Endothelial cell of umbilical vein (primary cell): ENCODE results near the gene NFKB1. TPM values are rescaled to one million over a fixed set of nuclear protein-coding genes. Genes with fewer than 3 reads are reported as not detected.

Experiments
- BruUV-seq: library from RNA; stranded (reverse); fragments of 400-500 nt; replicated peaks from 2 replicates; lab custom pipeline; 2021; lab: Mats Ljungman, UMichigan
- CTCF ChIA-PET: fragments of 300-600, 350-600 bp; sonication (Branson Sonifier 250); formaldehyde crosslinking; loops from one replicate; lab custom pipeline; 2021; ENCODE audit warnings: antibody characterized with exemption, inconsistent platforms; lab: Charles Lee
- POLR2A ChIA-PET: fragments of 300-600, 350-600 bp; sonication (Branson Sonifier 250); formaldehyde crosslinking; loops from one replicate; lab custom pipeline; 2021; ENCODE audit warnings: antibody characterized with exemption, inconsistent platforms; lab: Charles Lee
- DNase-seq: peaks from one replicate; pipeline ENCODE4 v3.0.0-alpha.2; 2011; ENCODE audit warnings: low read depth, low spot score
- FAIRE-seq: peaks from 2 replicates; lab custom pipeline; 2011; peaks lifted over from hg19 to GRCh38; lab: Jason Lieb, UNC
- H2AFZ ChIP-seq: 2 replicates; pipeline ENCODE4 v1.6.0; 2012; ENCODE audit warnings: low read depth, low read length, control low read depth, inconsistent platforms
- H3K27ac ChIP-seq: 2 replicates; pipeline ENCODE4 v1.5.1; 2011; ENCODE audit warnings: low read depth, mild to moderate bottlenecking, control low read depth, low read length, moderate library complexity; ENCODE audit not compliant: insufficient read depth
- H3K27me3 ChIP-seq, 2 experiments: 2 replicates each; pipeline versions ENCODE4 v1.6.0 to v1.6.1; 2011; ENCODE audit warnings: low read length in 2 of 2, mixed read lengths in 1 of 2; ENCODE audit not compliant: control insufficient read depth in 2 of 2, insufficient read depth in 2 of 2
- H3K36me3 ChIP-seq, 2 experiments: 2 replicates in 1 of 2; 3 replicates in 1 of 2; pipeline ENCODE4 v1.5.1; 2011; ENCODE audit warnings: low read length in 2 of 2, mild to moderate bottlenecking in 1 of 2, moderate library complexity in 1 of 2; ENCODE audit not compliant: control insufficient read depth in 2 of 2, insufficient read depth in 2 of 2; ENCODE audit errors: extremely low read depth in 1 of 2
- H3K4me1 ChIP-seq: 3 replicates; pipeline ENCODE4 v1.5.1; 2011; ENCODE audit warnings: mild to moderate bottlenecking, low read length; ENCODE audit not compliant: control insufficient read depth, insufficient read depth; ENCODE audit errors: extremely low read depth
- H3K4me2 ChIP-seq: 2 replicates; pipeline ENCODE4 v1.6.1; 2011; ENCODE audit warnings: low read length, control low read depth, mixed read lengths; ENCODE audit not compliant: insufficient read depth
- H3K4me3 ChIP-seq, 3 experiments: fragments of 200-600 bp in 1 of 3; sonication (generic), shearing (Covaris generic) in 1 of 3; replicated peaks in 1 of 3; 2 replicates each; pipeline ENCODE4 v1.5.1; 2011 to 2016; ENCODE audit warnings: control low read depth in 3 of 3, low read length in 3 of 3, mild to moderate bottlenecking in 2 of 3, inconsistent platforms in 1 of 3, low read depth in 1 of 3, moderate library complexity in 1 of 3; ENCODE audit not compliant: insufficient read depth in 1 of 3
- H3K79me2 ChIP-seq: 2 replicates; pipeline ENCODE4 v1.6.0; 2012; ENCODE audit warnings: low read length, inconsistent platforms; ENCODE audit not compliant: control insufficient read depth, insufficient read depth
- H3K9ac ChIP-seq: replicated peaks from 2 replicates; pipeline ENCODE3; 2011; ENCODE audit warnings: low read length, control low read depth; ENCODE audit not compliant: insufficient read depth; ENCODE audit errors: extremely low read depth
- H3K9me1 ChIP-seq: replicated peaks from 3 replicates; pipeline ENCODE4 v1.6.0; 2011; ENCODE audit warnings: mild to moderate bottlenecking, low read length; ENCODE audit not compliant: control insufficient read depth, insufficient read depth; ENCODE audit errors: extremely low read depth
- H3K9me3 ChIP-seq: replicated peaks from 2 replicates; pipeline ENCODE4 v1.5.1; 2012; ENCODE audit warnings: low read length, inconsistent platforms; ENCODE audit not compliant: control insufficient read depth, insufficient read depth
- H4K20me1 ChIP-seq: replicated peaks from 2 replicates; pipeline ENCODE3; 2011; ENCODE audit warnings: mild to moderate bottlenecking, low read length; ENCODE audit not compliant: control insufficient read depth, insufficient read depth; ENCODE audit errors: extremely low read depth
- EZH2 ChIP-seq: IDR thresholded peaks from 2 replicates; pipeline ENCODE4 v1.6.1; 2012; ENCODE audit warnings: borderline replicate concordance, low read depth, mild to moderate bottlenecking, moderate library complexity, low read length, inconsistent platforms; ENCODE audit not compliant: severe bottlenecking
- FOS ChIP-seq: IDR thresholded peaks from 2 replicates; pipeline ENCODE4 v1.6.1; 2011; ENCODE audit warnings: mild to moderate bottlenecking, low read length, moderate library complexity, borderline replicate concordance; ENCODE audit not compliant: insufficient read depth
- GATA2 ChIP-seq: IDR thresholded peaks from 2 replicates; pipeline ENCODE4 v1.7.0; 2011; ENCODE audit warnings: low read depth, mild to moderate bottlenecking, moderate library complexity, mixed read lengths, low read length; ENCODE audit not compliant: insufficient read length, insufficient read depth
- JUN ChIP-seq: IDR thresholded peaks from 2 replicates; pipeline ENCODE4 v1.6.1; 2011; ENCODE audit warnings: borderline replicate concordance, low read depth; ENCODE audit not compliant: insufficient read length, insufficient read depth
- MYC ChIP-seq: IDR thresholded peaks from one replicate; pipeline ENCODE4 v1.6.1; 2011; ENCODE audit warnings: mild to moderate bottlenecking, low read depth, low read length
- POLR2A ChIP-seq: IDR thresholded peaks from 2 replicates; pipeline ENCODE4 v1.6.1; 2012; ENCODE audit warnings: low read depth, mild to moderate bottlenecking, control low read depth, low read length
- POLR2AphosphoS5 ChIP-seq: IDR thresholded peaks from 2 replicates; pipeline ENCODE4 v1.6.1; 2012; ENCODE audit warnings: low read depth, mild to moderate bottlenecking, control low read depth, low read length, moderate library complexity; ENCODE audit not compliant: insufficient read depth
- dilution Hi-C: fragments of 300-500 bp; cut with MboI; formaldehyde crosslinking; loops from one replicate; pipeline ENCODE4 v1.15.0; 2019; ENCODE audit warnings: low sequenced_read_pairs; ENCODE audit not compliant: extremely low pct_ligation_motif_present
- intact Hi-C: fragments of 100-400 bp; cut with micrococcal nuclease; formaldehyde crosslinking; loops from one replicate; pipeline ENCODE4 v1.10.0; 2022
- polyA plus RNA-seq, 4 experiments: library from polyadenylated mRNA; depleted of rRNA in 3 of 4; stranded (reverse) in 3 of 4; unstranded in 1 of 4; fragments of >200 nt; gene quantifications; 2 replicates each; pipeline versions ENCODE4 v1.2.1 to v1.2.3, GENCODE V29; 2011 to 2012; ENCODE audit warnings: missing spikeins in 1 of 4
- total RNA-seq: library from RNA; stranded (reverse); gene quantifications from 2 replicates; pipeline ENCODE4 v1.2.3, GENCODE V29; 2021
- TF ChIP-seq, protein P1 (sequence below), 2 donors: IDR thresholded peaks; 1 replicate in 1 of 2; 2 replicates in 1 of 2; pipeline ENCODE4 v1.5.1; 2011; ENCODE audit warnings: low read length in 2 of 2, mild to moderate bottlenecking in 2 of 2, moderate library complexity in 2 of 2, control low read depth in 1 of 2, inconsistent platforms in 1 of 2, low read depth in 1 of 2; ENCODE audit not compliant: insufficient read depth in 1 of 2; ENCODE audit errors: extremely low read depth in 1 of 2
- TF ChIP-seq, protein P2 (sequence below): IDR thresholded peaks from 2 replicates; pipeline ENCODE4 v1.6.1; 2011; ENCODE audit not compliant: insufficient read depth, insufficient read length

The NFKB1 gene
- total and polyA plus RNA-seq, 2 donors (not counting 3 experiments of a cell fraction or from before 2014, with no cell fraction given): 21.3 to 41.4 TPM

DNA sequence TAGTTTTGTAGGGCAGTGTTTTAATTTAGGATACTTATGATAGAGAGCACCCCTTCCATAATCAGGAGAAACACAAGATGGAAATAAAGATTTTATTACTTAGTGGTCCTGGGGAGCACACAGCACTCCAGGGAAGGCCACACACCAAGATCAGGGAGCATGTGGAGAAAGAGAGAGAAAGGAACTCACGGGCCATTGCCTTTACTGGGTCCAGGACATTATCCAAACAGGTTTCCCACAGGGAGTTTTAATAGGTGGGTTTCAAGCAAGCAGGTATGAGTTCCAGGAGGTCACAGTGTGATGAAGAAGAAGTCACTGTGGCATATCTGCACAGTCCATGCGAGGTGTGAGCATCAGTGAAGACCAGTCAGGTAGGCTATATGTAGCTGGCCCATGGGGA is 46.8 kb downstream of the NFKB1 start:
- TF ChIP-seq JUN (no peak), POLR2AphosphoS5 (no peak), EZH2 (no peak)
- Histone ChIP-seq H3K36me3 (no peaks in the 10 kb centered on the region), H4K20me1 (no peaks in the 10 kb centered on the region), H3K27me3 (no peaks in the 10 kb centered on the region), H2AFZ (no peak overlapping the region), H3K9me3 (no peaks in the 10 kb centered on the region), H3K4me3 (no peak overlapping the region), H3K4me2 (no peak overlapping the region), H3K27ac (no peak overlapping the region), H3K4me1 (peaks cover 12% of the 10 kb centered on the region), H3K9me1 (no peaks in the 10 kb centered on the region), H3K79me2 (no peaks in the 10 kb centered on the region), H3K9ac (no peak overlapping the region)
- intact Hi-C loops: no loop called here
- BruUV-seq: no TSS peak
- ChIA-PET CTCF (interaction anchor here (0.8 to 2.8 kb wide), 2 partner anchors 8 to 10 kb away, joined by 3 to 6 read pairs; no protein-coding TSS in a partner anchor), POLR2A (no interaction called here)
- dilution Hi-C loops: no loop called here
- DNase-seq (no peak), FAIRE-seq (no peak)

DNA sequence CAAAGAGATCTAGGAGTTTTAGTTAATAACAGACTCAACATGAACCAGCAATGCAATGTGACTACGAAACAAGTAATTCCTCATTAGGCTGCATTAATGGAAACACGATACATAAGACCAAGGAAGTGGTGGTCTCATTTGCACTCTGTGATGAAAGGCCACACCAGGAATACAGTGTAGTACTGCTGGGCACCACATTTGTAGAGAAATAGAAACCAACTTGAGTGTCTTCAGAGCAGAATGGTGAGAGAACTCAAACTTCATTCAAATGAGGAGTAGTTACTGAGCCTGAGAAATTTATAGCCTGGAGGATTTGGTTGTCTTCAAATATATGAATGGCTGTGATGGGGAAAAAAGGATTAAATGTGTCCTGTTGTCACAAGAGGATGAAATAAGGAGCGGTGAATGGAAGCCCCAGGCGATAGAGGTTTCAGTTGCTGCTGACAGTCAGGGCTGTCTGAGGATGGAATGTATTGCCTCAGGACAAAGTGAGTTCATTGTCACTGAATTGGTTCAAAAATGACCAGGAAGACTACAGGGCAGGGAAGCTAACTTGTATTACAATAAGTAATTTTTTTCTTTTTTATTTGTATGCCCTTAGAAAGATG is 50.9 kb downstream of the NFKB1 start:
- Histone ChIP-seq H3K36me3 (no peaks in the 10 kb centered on the region), H3K4me1 (peaks cover 18% of the 10 kb centered on the region), H3K79me2 (no peaks in the 10 kb centered on the region), H3K4me3 (no peak overlapping the region), H3K27me3 (no peaks in the 10 kb centered on the region), H4K20me1 (no peaks in the 10 kb centered on the region), H3K27ac (peak overlapping the region; percentile 40), H3K9me3 (no peaks in the 10 kb centered on the region), H3K4me2 (no peak overlapping the region), H3K9me1 (no peaks in the 10 kb centered on the region), H3K9ac (no peak overlapping the region), H2AFZ (no peak overlapping the region)
- dilution Hi-C loops (no loop called here), intact Hi-C loops (no loop called here)
- ChIA-PET POLR2A (no interaction called here), CTCF (interaction anchor here (1.1 to 1.3 kb wide), 2 partner anchors 15 to 16 kb away, joined by 3 read pairs; no protein-coding TSS in a partner anchor)
- DNase-seq (no peak), FAIRE-seq (no peak)
- TF ChIP-seq MYC (no peak), POLR2AphosphoS5 (no peak), EZH2 (no peak), GATA2 (no peak), POLR2A (no peak), JUN (no peak), FOS (no peak)
- TF ChIP-seq, protein P1, sequence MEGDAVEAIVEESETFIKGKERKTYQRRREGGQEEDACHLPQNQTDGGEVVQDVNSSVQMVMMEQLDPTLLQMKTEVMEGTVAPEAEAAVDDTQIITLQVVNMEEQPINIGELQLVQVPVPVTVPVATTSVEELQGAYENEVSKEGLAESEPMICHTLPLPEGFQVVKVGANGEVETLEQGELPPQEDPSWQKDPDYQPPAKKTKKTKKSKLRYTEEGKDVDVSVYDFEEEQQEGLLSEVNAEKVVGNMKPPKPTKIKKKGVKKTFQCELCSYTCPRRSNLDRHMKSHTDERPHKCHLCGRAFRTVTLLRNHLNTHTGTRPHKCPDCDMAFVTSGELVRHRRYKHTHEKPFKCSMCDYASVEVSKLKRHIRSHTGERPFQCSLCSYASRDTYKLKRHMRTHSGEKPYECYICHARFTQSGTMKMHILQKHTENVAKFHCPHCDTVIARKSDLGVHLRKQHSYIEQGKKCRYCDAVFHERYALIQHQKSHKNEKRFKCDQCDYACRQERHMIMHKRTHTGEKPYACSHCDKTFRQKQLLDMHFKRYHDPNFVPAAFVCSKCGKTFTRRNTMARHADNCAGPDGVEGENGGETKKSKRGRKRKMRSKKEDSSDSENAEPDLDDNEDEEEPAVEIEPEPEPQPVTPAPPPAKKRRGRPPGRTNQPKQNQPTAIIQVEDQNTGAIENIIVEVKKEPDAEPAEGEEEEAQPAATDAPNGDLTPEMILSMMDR (IDR thresholded peaks at IDR 0.05; ENCODE audit: extremely low read depth in 1 of 2, insufficient read depth in 1 of 2, low read depth in 1 of 2, low read length in 2 of 2): no peak
- TF ChIP-seq, protein P2, sequence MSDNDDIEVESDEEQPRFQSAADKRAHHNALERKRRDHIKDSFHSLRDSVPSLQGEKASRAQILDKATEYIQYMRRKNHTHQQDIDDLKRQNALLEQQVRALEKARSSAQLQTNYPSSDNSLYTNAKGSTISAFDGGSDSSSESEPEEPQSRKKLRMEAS: no peak
- BruUV-seq: no TSS peak
